PC-9 (cell line): ENCODE results near the gene TRPM6.

Experiments used
- CTCF ChIP-seq: fragments of 200-600 bp; sonication (generic); conservative IDR thresholded peaks from 2 replicates; pipeline ENCODE4 v1.6.1; 2017; ENCODE audit warnings: mixed run types, antibody characterized with exemption, mild to moderate bottlenecking, moderate library complexity
- EZH2 ChIP-seq: fragments of 200-600 bp; sonication (generic); IDR thresholded peaks from 2 replicates; pipeline ENCODE4 v1.8.0; 2017; ENCODE audit warnings: antibody characterized with exemption, low read depth

GRCh38 chr9:74773886-74774479 lies 113.7 kb downstream of the TRPM6 start:
- TF ChIP-seq CTCF (peak; percentile 89), EZH2 (no peak)
